Tibial artery (tissue), 4 donors: ENCODE results near the gene ACKR1.
A peak's percentile ranks its signal among the peaks of the same experiment; 100 is the strongest.

Experiments
- DNase-seq, 2 donors: peaks; one replicate each; pipeline ENCODE4 v3.0.0-alpha.2; 2019
- H3K27ac ChIP-seq, 2 donors: fragments of 200-600 bp; sonication (generic) in 1 of 2; 1 replicate in 1 of 2; 2 replicates in 1 of 2; pipeline ENCODE4 v1.5.1; 2018 to 2019; ENCODE audit warnings: mild to moderate bottlenecking in 1 of 2
- H3K27me3 ChIP-seq, 2 donors: fragments of 200-600 bp; sonication (generic) in 1 of 2; one replicate each; pipeline versions ENCODE4 v1.5.1 to v1.6.0; 2016 to 2019
- H3K36me3 ChIP-seq, 3 donors: fragments of 200-600 bp; sonication (generic) in 2 of 3; one replicate each; pipeline ENCODE4 v1.5.1; 2016 to 2019; ENCODE audit warnings: mild to moderate bottlenecking in 2 of 3
- H3K4me1 ChIP-seq, 4 donors: fragments of 200-600 bp; sonication (generic) in 2 of 4; 1 replicate in 3 of 4; 2 replicates in 1 of 4; pipeline ENCODE4 v1.5.1; 2016 to 2019
- H3K4me3 ChIP-seq, 2 donors: fragments of 200-600 bp; sonication (generic) in 1 of 2; 1 replicate in 1 of 2; 2 replicates in 1 of 2; pipeline ENCODE4 v1.5.1; 2018 to 2019; ENCODE audit warnings: mild to moderate bottlenecking in 2 of 2
- H3K9me3 ChIP-seq, 3 donors: fragments of 200-600 bp; sonication (generic) in 1 of 3; one replicate each; pipeline ENCODE4 v1.5.1; 2016 to 2019
- CTCF ChIP-seq, 2 experiments: fragments of 200-600 bp in 1 of 2; fragments of 450-650 bp in 1 of 2; IDR thresholded peaks; one replicate each; pipeline ENCODE4 v1.5.1; 2017 to 2019; ENCODE audit warnings: antibody characterized with exemption in 2 of 2, mild to moderate bottlenecking in 1 of 2, moderate library complexity in 1 of 2
- intact Hi-C: fragments of 100-400 bp; cut with DNase I; formaldehyde crosslinking; loops from one replicate; pipeline ENCODE4 v1.15.0; 2023; ENCODE audit warnings: low total_unique reads

The ACKR1 gene

GRCh38 chr1:159187647-159188374, 16.9 kb upstream of the ACKR1 start:
- H3K36me3 ChIP-seq, result no peaks in the 10 kb centered on the region
- H3K27me3 ChIP-seq, result peaks cover 0 to 13% of the 10 kb centered on the region in 2 donors
- intact Hi-C loops, result no loop called here
- no peaks in the 10 kb centered on the region for H3K9me3 ChIP-seq
- DNase-seq, result no peak
- TF ChIP-seq CTCF (IDR thresholded peaks at IDR 0.05), result no peak
- peak overlapping the region; percentile 28 to 42 for H3K4me3 ChIP-seq
- H3K27ac ChIP-seq, result no peak overlapping the region
- H3K4me1 ChIP-seq, result peaks cover 0 to 13% (median 9%) of the 10 kb centered on the region in 4 donors

- Histone ChIP-seq H3K27me3 (peaks cover 0 to 13% of the 10 kb centered on the region in 2 donors), H3K27ac (no peak overlapping the region), H3K4me3 (peak overlapping the region; percentile 28 to 42), H3K9me3 (no peaks in the 10 kb centered on the region), H3K36me3 (no peaks in the 10 kb centered on the region), H3K4me1 (peaks cover 0 to 13% (median 9%) of the 10 kb centered on the region in 4 donors)
- DNase-seq, result peak in 1 of 2 donors; percentile 71
- intact Hi-C loops, result no loop called here
- no peak for TF ChIP-seq CTCF (IDR thresholded peaks at IDR 0.05)
These were observed 16.3 kb upstream of the ACKR1 start for GRCh38 chr1:159188375-159188788.

GRCh38 chr1:159190441-159190840, 14.2 kb upstream of the ACKR1 start:
- no peak for TF ChIP-seq CTCF (IDR thresholded peaks at IDR 0.05)
- Histone ChIP-seq H3K36me3 (no peaks in the 10 kb centered on the region), H3K9me3 (no peaks in the 10 kb centered on the region), H3K27ac (no peak overlapping the region), H3K27me3 (peaks cover 0 to 11% of the 10 kb centered on the region in 2 donors), H3K4me1 (peaks cover 0 to 13% (median 9%) of the 10 kb centered on the region in 4 donors), H3K4me3 (no peak overlapping the region)
- intact Hi-C loops, result no loop called here
- DNase-seq, result no peak

- H3K4me3 ChIP-seq, result no peak overlapping the region
- H3K36me3 ChIP-seq, result peaks cover 0 to 7% (median 0%) of the 10 kb centered on the region in 3 donors
- peaks cover 0 to 20% of the 10 kb centered on the region in 2 donors for H3K27me3 ChIP-seq
- H3K9me3 ChIP-seq, result no peaks in the 10 kb centered on the region
- no peak for TF ChIP-seq CTCF (IDR thresholded peaks at IDR 0.05)
- no peaks in the 10 kb centered on the region for H3K4me1 ChIP-seq
- DNase-seq, result no peak
- H3K27ac ChIP-seq, result no peak overlapping the region
- intact Hi-C loops, result loop anchor here (5.0 kb wide), 1 partner anchor 34 kb away; no protein-coding TSS in a partner anchor
These were observed 8.1 kb upstream of the ACKR1 start for GRCh38 chr1:159196543-159196942.

GRCh38 chr1:159197561-159198557, 6.8 kb upstream of the ACKR1 start:
- Histone ChIP-seq H3K27ac (no peak overlapping the region), H3K27me3 (peaks cover 0 to 22% of the 10 kb centered on the region in 2 donors), H3K36me3 (peaks cover 0 to 7% (median 0%) of the 10 kb centered on the region in 3 donors), H3K9me3 (no peaks in the 10 kb centered on the region), H3K4me1 (no peaks in the 10 kb centered on the region), H3K4me3 (no peak overlapping the region)
- TF ChIP-seq CTCF (IDR thresholded peaks at IDR 0.05), result peak; percentile 77 to 78
- intact Hi-C loops, result loop anchor here (5.0 kb wide), 1 partner anchor 36 kb away; no protein-coding TSS in a partner anchor
- peak; percentile 76 to 83 for DNase-seq
